Measurements from ENCODE around the gene MED22.

Gene MED22

DNA sequence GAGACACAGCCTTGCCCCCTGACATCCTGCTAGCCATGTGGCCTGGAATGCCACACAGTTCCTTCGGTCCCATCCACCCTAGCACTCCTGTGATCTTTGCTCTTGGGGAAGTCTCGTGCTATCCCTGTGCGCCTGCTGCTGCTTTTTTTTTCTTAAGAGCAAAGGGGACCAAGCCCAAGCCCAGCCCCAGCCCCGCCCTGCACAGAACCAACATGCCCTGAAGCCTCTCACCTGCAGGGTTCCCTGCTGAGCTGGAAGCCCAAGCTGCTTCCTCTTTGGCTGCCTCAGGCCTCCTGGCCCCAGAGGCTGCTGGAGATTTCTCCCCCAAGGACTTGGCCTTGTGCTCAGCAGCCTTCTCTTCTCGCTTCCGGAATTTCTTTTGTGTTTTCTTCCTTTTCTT lies 13.8 kb downstream of the MED22 start:
- H3K9me3 ChIP-seq (ENCODE audit: insufficient read depth, low read length) = no peaks in the 10 kb centered on the region
- H2AFZ ChIP-seq (ENCODE audit: low read depth, low read length, severe bottlenecking) = no peak overlapping the region
- no peak overlapping the region for H3K4me3 ChIP-seq (ENCODE audit: insufficient read depth, low read length, poor library complexity, severe bottlenecking)
- no peaks in the 10 kb centered on the region for H3K36me3 ChIP-seq (ENCODE audit: low read length)
- H3K9me2 ChIP-seq (replicated peaks; ENCODE audit: insufficient read depth, low read length) = no peaks in the 10 kb centered on the region
- H3F3A ChIP-seq (ENCODE audit: insufficient read depth) = peaks cover 23% of the 10 kb centered on the region
- H3K4me2 ChIP-seq (ENCODE audit: low read depth, low read length, poor library complexity, severe bottlenecking) = no peak overlapping the region
- TF ChIP-seq EZH2phosphoT487 (conservative IDR thresholded peaks at IDR 0.05; ENCODE audit: low read length) = no peak
- no peak overlapping the region for H3K27ac ChIP-seq (ENCODE audit: low read depth, low read length)
- peaks cover 17% of the 10 kb centered on the region for H3K79me2 ChIP-seq (ENCODE audit: insufficient read depth, low read length)
- no peak overlapping the region for H3K9ac ChIP-seq (ENCODE audit: low read length)
- H4K20me1 ChIP-seq (ENCODE audit: low read depth, low read length) = no peaks in the 10 kb centered on the region
- no peaks in the 10 kb centered on the region for H3K27me3 ChIP-seq (ENCODE audit: low read length)

DNA sequence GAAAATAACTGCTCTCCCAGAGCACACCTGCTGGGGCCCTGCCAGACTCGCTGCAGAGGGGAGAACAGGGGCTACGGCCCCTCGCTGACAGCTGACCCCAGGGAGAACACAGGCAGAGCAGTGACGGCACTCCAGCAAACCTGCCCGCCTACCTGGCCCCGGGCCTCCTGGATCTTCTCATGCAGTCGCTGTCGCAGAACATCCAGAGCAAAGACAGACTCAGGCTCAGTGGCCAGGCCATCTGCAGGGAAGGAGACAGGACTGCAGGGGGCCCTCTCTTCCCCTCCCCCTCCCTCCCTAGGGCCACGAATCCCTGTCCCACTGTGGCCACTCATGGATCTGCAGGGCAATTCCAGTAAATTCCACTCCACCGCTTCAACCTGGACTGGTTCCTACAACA lies 14.4 kb downstream of the MED22 start:
- no peaks in the 10 kb centered on the region for H4K20me1 ChIP-seq (ENCODE audit: low read depth, low read length)
- no peak overlapping the region for H2AFZ ChIP-seq (ENCODE audit: low read depth, low read length, severe bottlenecking)
- no peaks in the 10 kb centered on the region for H3K9me3 ChIP-seq (ENCODE audit: insufficient read depth, low read length)
- H3K9me2 ChIP-seq (replicated peaks; ENCODE audit: insufficient read depth, low read length) = no peaks in the 10 kb centered on the region
- H3K9ac ChIP-seq (ENCODE audit: low read length) = no peak overlapping the region
- peaks cover 17% of the 10 kb centered on the region for H3K79me2 ChIP-seq (ENCODE audit: insufficient read depth, low read length)
- no peak overlapping the region for H3K4me3 ChIP-seq (ENCODE audit: insufficient read depth, low read length, poor library complexity, severe bottlenecking)
- H3K27ac ChIP-seq (ENCODE audit: low read depth, low read length) = no peak overlapping the region
- no peaks in the 10 kb centered on the region for H3K36me3 ChIP-seq (ENCODE audit: low read length)
- H3K27me3 ChIP-seq (ENCODE audit: low read length) = no peaks in the 10 kb centered on the region
- peaks cover 23% of the 10 kb centered on the region for H3F3A ChIP-seq (ENCODE audit: insufficient read depth)
- TF ChIP-seq EZH2phosphoT487 (conservative IDR thresholded peaks at IDR 0.05; ENCODE audit: low read length) = no peak
- TF ChIP-seq, protein P1, sequence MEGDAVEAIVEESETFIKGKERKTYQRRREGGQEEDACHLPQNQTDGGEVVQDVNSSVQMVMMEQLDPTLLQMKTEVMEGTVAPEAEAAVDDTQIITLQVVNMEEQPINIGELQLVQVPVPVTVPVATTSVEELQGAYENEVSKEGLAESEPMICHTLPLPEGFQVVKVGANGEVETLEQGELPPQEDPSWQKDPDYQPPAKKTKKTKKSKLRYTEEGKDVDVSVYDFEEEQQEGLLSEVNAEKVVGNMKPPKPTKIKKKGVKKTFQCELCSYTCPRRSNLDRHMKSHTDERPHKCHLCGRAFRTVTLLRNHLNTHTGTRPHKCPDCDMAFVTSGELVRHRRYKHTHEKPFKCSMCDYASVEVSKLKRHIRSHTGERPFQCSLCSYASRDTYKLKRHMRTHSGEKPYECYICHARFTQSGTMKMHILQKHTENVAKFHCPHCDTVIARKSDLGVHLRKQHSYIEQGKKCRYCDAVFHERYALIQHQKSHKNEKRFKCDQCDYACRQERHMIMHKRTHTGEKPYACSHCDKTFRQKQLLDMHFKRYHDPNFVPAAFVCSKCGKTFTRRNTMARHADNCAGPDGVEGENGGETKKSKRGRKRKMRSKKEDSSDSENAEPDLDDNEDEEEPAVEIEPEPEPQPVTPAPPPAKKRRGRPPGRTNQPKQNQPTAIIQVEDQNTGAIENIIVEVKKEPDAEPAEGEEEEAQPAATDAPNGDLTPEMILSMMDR (IDR thresholded peaks at IDR 0.05; ENCODE audit: insufficient read depth, low read length, poor library complexity, severe bottlenecking) = no peak
- H3K4me2 ChIP-seq (ENCODE audit: low read depth, low read length, poor library complexity, severe bottlenecking) = no peak overlapping the region

DNA sequence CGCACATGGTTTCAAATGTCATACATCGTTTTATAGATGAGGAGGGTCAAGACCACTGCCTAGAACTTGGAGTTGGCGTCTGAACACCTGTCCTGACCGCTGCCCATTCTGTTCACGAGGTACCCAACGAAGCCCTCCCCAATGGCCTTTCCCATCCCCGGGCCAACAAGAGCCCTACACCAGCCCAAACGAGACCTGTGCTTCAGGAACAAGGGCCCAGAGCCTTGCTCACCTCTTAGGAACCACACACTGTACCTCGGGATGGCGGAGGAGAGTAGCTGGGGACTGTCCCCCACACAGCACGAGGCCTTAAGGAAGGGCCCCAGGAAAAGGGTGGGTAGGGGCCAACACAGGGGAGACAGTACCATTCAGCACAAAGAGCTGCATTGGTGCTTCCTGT lies 14.9 kb downstream of the MED22 start:
- no peak overlapping the region for H2AFZ ChIP-seq (ENCODE audit: low read depth, low read length, severe bottlenecking)
- H3K27me3 ChIP-seq (ENCODE audit: low read length) = no peaks in the 10 kb centered on the region
- no peaks in the 10 kb centered on the region for H3K36me3 ChIP-seq (ENCODE audit: low read length)
- no peaks in the 10 kb centered on the region for H4K20me1 ChIP-seq (ENCODE audit: low read depth, low read length)
- H3K4me3 ChIP-seq (ENCODE audit: insufficient read depth, low read length, poor library complexity, severe bottlenecking) = no peak overlapping the region
- H3K9me3 ChIP-seq (ENCODE audit: insufficient read depth, low read length) = no peaks in the 10 kb centered on the region
- no peak for TF ChIP-seq EZH2phosphoT487 (conservative IDR thresholded peaks at IDR 0.05; ENCODE audit: low read length)
- TF ChIP-seq, protein P1 (IDR thresholded peaks at IDR 0.05; ENCODE audit: insufficient read depth, low read length, poor library complexity, severe bottlenecking) = no peak
- H3K9me2 ChIP-seq (replicated peaks; ENCODE audit: insufficient read depth, low read length) = no peaks in the 10 kb centered on the region
- H3F3A ChIP-seq (ENCODE audit: insufficient read depth) = peaks cover 23% of the 10 kb centered on the region
- peaks cover 17% of the 10 kb centered on the region for H3K79me2 ChIP-seq (ENCODE audit: insufficient read depth, low read length)
- H3K4me2 ChIP-seq (ENCODE audit: low read depth, low read length, poor library complexity, severe bottlenecking) = no peak overlapping the region
- no peak overlapping the region for H3K9ac ChIP-seq (ENCODE audit: low read length)
- H3K27ac ChIP-seq (ENCODE audit: low read depth, low read length) = no peak overlapping the region

DNA sequence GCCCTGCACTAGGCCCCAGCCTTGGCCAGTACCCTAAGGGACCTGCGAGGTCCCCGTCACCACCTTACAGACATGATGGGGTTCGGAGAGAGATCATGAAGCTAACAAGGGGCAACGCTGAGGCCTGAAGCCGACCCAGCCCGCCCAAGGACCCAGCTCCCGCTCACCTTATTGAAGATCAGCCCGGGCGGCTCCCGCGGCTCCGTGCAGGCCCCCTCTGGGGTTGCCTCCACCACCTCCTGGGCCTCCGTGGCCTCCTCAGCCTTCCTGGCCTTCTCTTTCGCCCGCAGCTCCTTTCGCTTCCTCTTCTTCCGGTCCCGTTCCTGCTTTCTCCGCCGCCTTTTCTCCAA lies 15.6 kb downstream of the MED22 start:
- H3K9me3 ChIP-seq (ENCODE audit: insufficient read depth, low read length) = no peaks in the 10 kb centered on the region

More for the DNA sequence above, 15.6 kb downstream of the MED22 start:
- Histone ChIP-seq H3K36me3 (ENCODE audit: low read length) (no peaks in the 10 kb centered on the region), H4K20me1 (ENCODE audit: low read depth, low read length) (no peaks in the 10 kb centered on the region), H3K79me2 (ENCODE audit: insufficient read depth, low read length) (peaks cover 17% of the 10 kb centered on the region), H3K9ac (ENCODE audit: low read length) (no peak overlapping the region), H3F3A (ENCODE audit: insufficient read depth) (peaks cover 18% of the 10 kb centered on the region), H3K27ac (ENCODE audit: low read depth, low read length) (no peak overlapping the region), H2AFZ (ENCODE audit: low read depth, low read length, severe bottlenecking) (no peak overlapping the region), H3K27me3 (ENCODE audit: low read length) (no peaks in the 10 kb centered on the region), H3K4me3 (ENCODE audit: insufficient read depth, low read length, poor library complexity, severe bottlenecking) (no peak overlapping the region), H3K9me2 (replicated peaks; ENCODE audit: insufficient read depth, low read length) (no peaks in the 10 kb centered on the region), H3K4me2 (ENCODE audit: low read depth, low read length, poor library complexity, severe bottlenecking) (no peak overlapping the region)
- no peak for TF ChIP-seq EZH2phosphoT487 (conservative IDR thresholded peaks at IDR 0.05; ENCODE audit: low read length)
- TF ChIP-seq, protein P1 (IDR thresholded peaks at IDR 0.05; ENCODE audit: insufficient read depth, low read length, poor library complexity, severe bottlenecking) = no peak

Measured in SU-DHL-6 (cell line).